Mammary epithelial cell (primary cell): ENCODE measurements around the gene EIF1AD.

Experiments
- EZH2 ChIP-seq: IDR thresholded peaks from 2 replicates; pipeline ENCODE4 v1.6.1; 2012; ENCODE audit warnings: low read length, inconsistent platforms, borderline replicate concordance
- TF ChIP-seq, protein P1 (sequence below), 2 donors: IDR thresholded peaks in 1 of 2; conservative IDR thresholded peaks in 1 of 2; 2 replicates each; pipeline ENCODE4 v1.5.1; 2011 to 2012; ENCODE audit warnings: inconsistent platforms in 2 of 2, low read length in 2 of 2, mild to moderate bottlenecking in 2 of 2, control low read depth in 1 of 2, low read depth in 1 of 2; ENCODE audit not compliant: insufficient read depth in 1 of 2; ENCODE audit errors: extremely low read depth in 1 of 2

DNA sequence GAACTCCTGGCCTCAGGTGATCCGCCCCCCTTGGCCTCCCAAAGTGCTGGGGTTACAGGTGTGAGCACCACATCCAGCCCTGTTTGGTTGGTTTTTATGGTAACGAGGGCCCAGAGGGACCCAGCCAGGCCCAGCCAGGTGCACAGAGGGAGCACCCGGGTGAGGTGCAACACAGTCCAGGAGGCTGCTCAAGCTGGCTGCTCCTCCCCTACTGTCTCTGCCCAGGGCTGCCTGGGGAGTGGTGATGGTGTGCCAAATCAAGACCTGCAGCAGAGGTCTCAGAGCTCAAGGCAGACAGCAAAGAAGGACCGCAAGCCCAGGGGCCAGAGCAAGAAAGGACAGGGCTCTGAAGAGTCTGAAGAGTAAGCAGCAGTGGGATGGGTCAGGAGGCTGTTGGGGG lies 55.3 kb downstream of the EIF1AD start:
- TF ChIP-seq, protein P1, sequence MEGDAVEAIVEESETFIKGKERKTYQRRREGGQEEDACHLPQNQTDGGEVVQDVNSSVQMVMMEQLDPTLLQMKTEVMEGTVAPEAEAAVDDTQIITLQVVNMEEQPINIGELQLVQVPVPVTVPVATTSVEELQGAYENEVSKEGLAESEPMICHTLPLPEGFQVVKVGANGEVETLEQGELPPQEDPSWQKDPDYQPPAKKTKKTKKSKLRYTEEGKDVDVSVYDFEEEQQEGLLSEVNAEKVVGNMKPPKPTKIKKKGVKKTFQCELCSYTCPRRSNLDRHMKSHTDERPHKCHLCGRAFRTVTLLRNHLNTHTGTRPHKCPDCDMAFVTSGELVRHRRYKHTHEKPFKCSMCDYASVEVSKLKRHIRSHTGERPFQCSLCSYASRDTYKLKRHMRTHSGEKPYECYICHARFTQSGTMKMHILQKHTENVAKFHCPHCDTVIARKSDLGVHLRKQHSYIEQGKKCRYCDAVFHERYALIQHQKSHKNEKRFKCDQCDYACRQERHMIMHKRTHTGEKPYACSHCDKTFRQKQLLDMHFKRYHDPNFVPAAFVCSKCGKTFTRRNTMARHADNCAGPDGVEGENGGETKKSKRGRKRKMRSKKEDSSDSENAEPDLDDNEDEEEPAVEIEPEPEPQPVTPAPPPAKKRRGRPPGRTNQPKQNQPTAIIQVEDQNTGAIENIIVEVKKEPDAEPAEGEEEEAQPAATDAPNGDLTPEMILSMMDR (conservative IDR thresholded peaks at IDR 0.05 in 1 of 2, IDR thresholded peaks at IDR 0.05 in 1 of 2; ENCODE audit: extremely low read depth in 1 of 2, insufficient read depth in 1 of 2, low read depth in 1 of 2, low read length in 2 of 2): no peak
- TF ChIP-seq EZH2: no peak
